Bone marrow (tissue), 2 donors: Measurements from ENCODE around the gene RNASET2.

Experiments
- DNase-seq, 2 donors: peaks; one replicate each; lab custom pipeline; 2025; lab: John Stamatoyannopoulos, UW

Gene RNASET2

GRCh38 chr6:166956444-166957086 is at the start of gene RNASET2:
Gene RNASET2, minus strand, starts transcription at chr6:166956550. Its CDS starts 368 bp downstream, at chr6:166956182.
- DNase-seq, result peak; percentile 88 to 96

GRCh38 chr6:167005350-167006159 is 49.2 kb upstream of the RNASET2 start:
- DNase-seq, result no peak

GRCh38 chr6:167000759-167001158 is 44.4 kb upstream of the RNASET2 start:
- DNase-seq, result no peak

GRCh38 chr6:166999884-167000253 is 43.5 kb upstream of the RNASET2 start:
- no peak for DNase-seq

- peak; percentile 83 to 87 for DNase-seq
These were observed 43.0 kb upstream of the RNASET2 start, which contains the start of gene CEP43 for GRCh38 chr6:166999145-166999883. Gene CEP43, plus strand, starts transcription at chr6:166999397. Its CDS starts 16 bp downstream, at chr6:166999413.

- peak in 1 of 2 donors; percentile 47 for DNase-seq
These were observed 42.1 kb upstream of the RNASET2 start for GRCh38 chr6:166998256-166999144.

GRCh38 chr6:166997768-166998255 is 41.5 kb upstream of the RNASET2 start:
- peak in 1 of 2 donors; percentile 47 for DNase-seq

GRCh38 chr6:166997348-166997747 is 41.0 kb upstream of the RNASET2 start:
- DNase-seq, result no peak

- DNase-seq, result no peak
These were observed 40.1 kb upstream of the RNASET2 start for GRCh38 chr6:166996406-166996805.

- DNase-seq, result peak in 1 of 2 donors; percentile 22
These were observed 33.2 kb upstream of the RNASET2 start for GRCh38 chr6:166989427-166990032.

GRCh38 chr6:166988674-166989201 is 32.4 kb upstream of the RNASET2 start:
- DNase-seq, result no peak

GRCh38 chr6:166987930-166988329 is 31.6 kb upstream of the RNASET2 start:
- no peak for DNase-seq

- no peak for DNase-seq
These were observed 31.1 kb upstream of the RNASET2 start for GRCh38 chr6:166987448-166987847.

GRCh38 chr6:166980738-166981137 is 24.4 kb upstream of the RNASET2 start:
- no peak for DNase-seq

- no peak for DNase-seq
These were observed 21.5 kb upstream of the RNASET2 start for GRCh38 chr6:166977621-166978525.

- DNase-seq, result no peak
These were observed 20.3 kb upstream of the RNASET2 start for GRCh38 chr6:166976636-166977035.

- DNase-seq, result no peak
These were observed 15.8 kb upstream of the RNASET2 start for GRCh38 chr6:166972101-166972500.

GRCh38 chr6:166971271-166971670 is 14.9 kb upstream of the RNASET2 start:
- DNase-seq, result no peak

GRCh38 chr6:166970776-166971175 is 14.4 kb upstream of the RNASET2 start:
- no peak for DNase-seq

GRCh38 chr6:166970091-166970490 is 13.7 kb upstream of the RNASET2 start:
- no peak for DNase-seq
